Muscle layer of colon (tissue), 2 donors: ENCODE measurements around the gene KRTAP4-5.
"Not testable (repeated sequence)": the region's sequence is repeated elsewhere in the genome, so short reads cannot be mapped to it uniquely, and the experiment has no call there.

Experiments
- H3K27ac ChIP-seq: one replicate; pipeline ENCODE4 v1.7.0; 2013; ENCODE audit warnings: low read depth, mild to moderate bottlenecking, low read length, moderate library complexity
- H3K27me3 ChIP-seq, 2 donors: one replicate each; pipeline ENCODE4 v1.7.0; 2013; ENCODE audit warnings: low read length in 2 of 2, mild to moderate bottlenecking in 2 of 2; ENCODE audit not compliant: insufficient read depth in 2 of 2, control insufficient read depth in 1 of 2
- H3K36me3 ChIP-seq: one replicate; pipeline ENCODE4 v1.7.0; 2013; ENCODE audit warnings: mild to moderate bottlenecking, low read length; ENCODE audit not compliant: insufficient read depth
- H3K4me1 ChIP-seq: one replicate; pipeline ENCODE4 v1.7.0; 2013; ENCODE audit warnings: mild to moderate bottlenecking, low read length; ENCODE audit not compliant: insufficient read depth
- H3K4me3 ChIP-seq, 2 donors: one replicate each; pipeline ENCODE4 v1.7.0; 2013; ENCODE audit warnings: low read length in 2 of 2, low read depth in 1 of 2, mild to moderate bottlenecking in 1 of 2, moderate library complexity in 1 of 2
- H3K9ac ChIP-seq: one replicate; pipeline ENCODE4 v1.7.0; 2013; ENCODE audit warnings: low read length
- H3K9me3 ChIP-seq: one replicate; pipeline ENCODE4 v1.7.0; 2013; ENCODE audit warnings: mild to moderate bottlenecking, low read length
- donor health status: abdominal sarcoma.
- donor health status: Adenocarcinoma of cecum.

Gene KRTAP4-5

DNA sequence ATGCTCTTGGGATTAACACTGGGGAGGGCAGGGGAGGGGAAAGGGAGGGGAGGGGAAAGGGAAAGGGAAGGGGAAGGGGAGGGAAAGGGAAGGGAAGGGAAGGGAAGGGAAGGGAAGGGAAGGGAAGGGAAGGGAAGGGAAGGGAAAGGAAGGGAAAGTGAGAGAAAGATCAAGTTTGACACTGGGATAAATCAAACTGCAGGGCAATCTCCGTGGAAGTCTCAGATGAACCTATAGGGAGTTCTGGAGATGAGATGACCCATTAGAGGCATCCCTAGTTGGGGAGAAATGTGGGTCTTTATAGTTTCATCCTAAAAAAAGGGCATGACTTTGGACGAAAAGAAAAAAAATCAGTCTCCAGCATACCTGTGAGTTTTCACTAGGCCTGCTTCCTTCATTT lies 27.9 kb downstream of the KRTAP4-5 start:
- Histone ChIP-seq H3K9ac (no peak overlapping the region), H3K9me3 (no peaks in the 10 kb centered on the region), H3K27ac (no peak overlapping the region), H3K36me3 (no peaks in the 10 kb centered on the region), H3K4me1 (no peaks in the 10 kb centered on the region), H3K27me3 (no peaks in the 10 kb centered on the region), H3K4me3 (no peak overlapping the region)

DNA sequence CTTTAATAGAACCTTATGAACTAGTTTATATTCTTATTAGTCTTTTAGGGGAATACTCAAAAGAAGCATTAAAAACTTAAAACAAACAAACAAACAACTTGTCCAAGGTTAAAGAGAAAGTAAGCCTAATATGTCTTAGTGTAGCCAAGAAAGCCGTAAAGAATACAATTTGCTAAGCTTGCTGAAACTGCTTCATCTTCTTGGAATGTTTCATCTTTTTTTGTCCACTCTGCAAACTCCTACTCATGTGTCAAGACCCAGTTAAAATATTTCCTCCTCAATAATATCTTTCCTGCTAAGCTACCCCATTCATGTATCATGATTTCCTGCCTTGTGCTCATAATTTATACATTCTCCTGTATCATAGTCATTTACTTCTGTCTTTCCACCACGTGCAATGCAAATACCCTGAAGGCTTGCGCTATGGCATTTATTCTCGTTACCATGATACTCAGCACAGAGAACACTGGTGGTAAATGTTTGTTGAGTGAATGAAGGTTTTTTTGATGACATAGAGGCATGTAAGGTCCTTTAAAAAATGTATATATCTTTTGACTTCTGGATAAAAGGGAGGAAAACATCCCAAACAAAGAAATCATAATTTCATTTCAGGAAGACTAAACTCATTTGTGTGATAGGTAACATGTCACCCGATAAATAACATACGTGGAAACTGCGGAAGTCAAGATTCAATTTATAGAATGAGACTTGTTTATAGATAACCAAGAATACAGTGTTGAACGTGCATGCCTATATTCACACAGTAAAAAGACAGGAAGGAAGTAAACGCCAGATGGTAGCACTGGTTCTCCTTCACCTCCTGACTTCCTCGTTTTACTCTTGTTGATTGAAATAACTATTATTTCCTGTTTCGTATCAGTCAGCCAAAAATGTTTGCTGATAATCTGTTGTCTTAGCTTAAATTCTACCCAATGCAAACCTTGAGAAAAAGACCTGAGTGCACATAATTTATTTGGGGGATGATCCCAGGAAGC lies 29.6 kb downstream of the KRTAP4-5 start:
- not testable (repeated sequence) for H3K27ac ChIP-seq, H3K4me3 ChIP-seq, H3K36me3 ChIP-seq, H3K9ac ChIP-seq, H3K27me3 ChIP-seq, H3K9me3 ChIP-seq, H3K4me1 ChIP-seq

DNA sequence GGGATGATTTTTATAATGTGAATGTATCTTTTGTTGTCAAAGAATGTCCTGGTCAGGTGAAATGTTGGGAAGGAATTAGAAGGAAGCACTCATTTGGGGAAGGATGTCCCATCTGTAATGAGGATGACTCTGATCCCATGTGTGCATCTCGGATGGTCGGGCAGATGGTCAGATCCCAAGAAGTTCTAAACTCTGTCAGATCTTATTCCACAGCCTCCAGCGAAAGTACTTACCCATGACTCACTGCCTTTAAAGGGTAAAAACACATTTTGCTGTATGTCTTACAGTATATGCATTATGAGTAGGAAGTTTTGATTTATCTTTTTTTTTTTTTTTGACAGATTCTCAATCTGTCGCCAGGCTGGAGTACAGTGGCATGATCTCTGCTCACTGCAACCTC lies 30.9 kb downstream of the KRTAP4-5 start:
- no peaks in the 10 kb centered on the region for H3K27me3 ChIP-seq
- no peak overlapping the region for H3K4me3 ChIP-seq
- H3K9me3 ChIP-seq = no peaks in the 10 kb centered on the region

DNA sequence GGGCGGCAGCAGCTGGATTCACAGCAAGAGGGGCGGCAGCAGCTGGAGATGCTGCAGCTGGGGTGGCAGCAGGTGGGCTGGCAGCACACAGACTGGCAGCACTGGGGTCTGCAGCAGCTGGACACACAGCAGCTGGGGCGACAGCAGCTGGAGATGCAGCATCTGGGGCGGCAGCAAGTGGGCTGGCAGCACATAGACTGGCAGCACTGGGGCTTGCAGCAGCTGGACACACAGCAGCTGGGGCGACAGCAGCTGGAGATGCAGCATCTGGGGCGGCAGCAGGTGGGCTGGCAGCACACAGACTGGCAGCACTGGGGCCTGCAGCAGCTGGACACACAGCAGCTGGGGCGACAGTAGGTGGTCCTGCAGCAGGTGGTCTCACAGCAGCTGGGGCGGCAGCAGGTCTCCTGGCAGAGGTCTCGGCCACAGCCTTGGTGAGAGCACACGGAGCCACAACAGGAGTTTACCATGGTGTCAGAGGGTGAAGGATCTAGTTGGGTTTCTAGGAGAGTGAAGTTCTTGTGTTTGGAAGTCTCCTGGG lies 31.7 kb downstream of the KRTAP4-5 start, which contains the start of gene KRTAP4-11:
TSS of gene KRTAP4-11 (minus strand) at position 528 of the 541 bp plus-strand sequence. CDS start at position 470, 58 bp downstream.
- not testable (repeated sequence) for H3K36me3 ChIP-seq, H3K27ac ChIP-seq, H3K9me3 ChIP-seq, H3K4me1 ChIP-seq, H3K27me3 ChIP-seq, H3K9ac ChIP-seq, H3K4me3 ChIP-seq

More for the DNA sequence above, 30.9 kb downstream of the KRTAP4-5 start:
- Histone ChIP-seq H3K4me1 (no peaks in the 10 kb centered on the region), H3K9ac (no peak overlapping the region), H3K36me3 (no peaks in the 10 kb centered on the region), H3K27ac (no peak overlapping the region)

DNA sequence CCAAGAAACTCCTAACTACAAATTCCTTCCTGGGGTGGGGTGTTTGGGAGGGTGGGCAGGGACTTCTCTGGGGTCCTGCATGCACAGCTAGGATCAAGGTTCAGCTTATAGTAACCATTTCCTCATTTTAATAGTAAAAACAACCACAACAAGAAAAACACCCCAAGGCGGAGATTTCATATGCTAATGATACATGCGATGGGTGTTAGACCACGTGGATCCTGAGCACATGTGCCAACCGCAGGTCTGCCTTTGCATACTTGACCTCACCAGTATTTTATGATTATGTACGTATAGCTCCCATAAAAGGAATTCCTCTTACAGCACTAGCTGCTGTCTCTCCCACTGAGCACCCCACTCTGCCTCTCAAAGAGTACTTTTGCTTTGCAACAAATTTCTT lies 33.3 kb downstream of the KRTAP4-5 start:
- H3K27ac ChIP-seq = no peak overlapping the region
- no peaks in the 10 kb centered on the region for H3K4me1 ChIP-seq
- no peaks in the 10 kb centered on the region for H3K36me3 ChIP-seq
- H3K9ac ChIP-seq = no peak overlapping the region
- no peak overlapping the region for H3K4me3 ChIP-seq
- H3K9me3 ChIP-seq = no peaks in the 10 kb centered on the region
- no peaks in the 10 kb centered on the region for H3K27me3 ChIP-seq

DNA sequence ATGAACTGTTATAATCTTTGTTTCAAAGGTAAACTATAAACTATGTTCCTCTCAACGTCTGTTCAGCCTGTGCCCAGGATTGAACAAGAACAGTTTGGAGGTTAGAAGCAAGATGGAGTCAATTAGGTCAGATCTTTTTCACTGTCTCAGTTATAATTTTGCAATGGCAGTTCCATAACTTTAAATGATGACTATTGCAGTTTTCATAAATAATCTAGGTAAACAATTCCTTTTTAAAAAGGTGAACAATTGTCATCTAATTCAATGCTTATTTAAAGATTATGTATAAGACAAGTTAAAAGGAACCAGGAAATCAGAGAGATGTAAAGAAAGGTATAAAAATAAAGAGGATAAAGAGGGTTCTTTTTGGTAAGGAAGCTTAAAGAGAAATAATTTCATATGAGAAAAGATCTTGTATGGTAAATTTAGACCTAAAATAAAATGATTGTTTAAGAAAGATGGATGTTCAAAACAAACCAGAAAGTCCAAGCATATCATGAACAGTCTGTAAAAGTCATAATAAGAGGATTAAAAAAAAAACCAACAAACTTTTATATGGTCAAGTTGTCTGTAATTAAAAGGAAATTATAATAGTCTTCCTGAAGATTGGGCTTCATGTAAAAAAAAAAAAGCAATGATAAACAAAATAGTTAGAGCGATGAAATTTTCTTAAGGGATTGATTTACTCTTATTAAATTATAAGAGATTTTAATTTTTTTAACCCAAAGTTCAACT lies 38.3 kb downstream of the KRTAP4-5 start:
- H3K36me3 ChIP-seq = no peaks in the 10 kb centered on the region
- no peak overlapping the region for H3K4me3 ChIP-seq
- no peaks in the 10 kb centered on the region for H3K27me3 ChIP-seq
- H3K9ac ChIP-seq = no peak overlapping the region
- no peaks in the 10 kb centered on the region for H3K4me1 ChIP-seq
- no peaks in the 10 kb centered on the region for H3K9me3 ChIP-seq
- H3K27ac ChIP-seq = no peak overlapping the region

DNA sequence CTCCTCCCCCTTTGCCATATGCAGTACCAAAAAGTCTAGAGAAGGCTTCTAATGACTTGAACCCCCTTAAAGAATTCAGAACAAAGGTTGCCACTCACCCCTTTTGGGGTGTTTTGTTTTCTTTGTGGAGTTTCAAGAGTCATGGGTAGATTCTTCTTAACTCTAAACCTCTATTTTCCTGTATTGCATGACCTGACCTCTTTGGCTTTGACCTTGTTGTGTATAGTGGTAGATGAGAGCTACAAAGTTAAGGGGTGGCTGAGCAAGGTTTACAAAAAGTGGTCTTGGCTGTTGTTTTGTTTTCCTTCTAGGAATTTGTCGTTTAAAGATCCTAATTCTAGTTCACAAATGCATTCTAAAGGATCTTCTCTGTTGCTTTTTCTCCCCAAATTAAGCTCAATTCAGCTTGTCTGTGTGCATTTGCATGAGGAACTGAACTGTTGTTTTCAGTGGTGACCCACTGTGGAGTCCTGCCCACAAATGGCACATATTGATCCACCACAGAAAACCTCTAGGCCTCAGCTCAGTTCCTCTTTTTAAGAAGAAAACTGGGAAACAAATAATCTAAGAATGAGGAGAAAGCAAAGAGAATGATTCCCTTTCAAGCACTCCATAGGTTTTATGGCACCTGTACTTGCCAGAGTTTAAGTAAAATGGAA lies 40.8 kb downstream of the KRTAP4-5 start:
- not testable (repeated sequence) for H3K4me1 ChIP-seq, H3K27me3 ChIP-seq, H3K9ac ChIP-seq, H3K36me3 ChIP-seq, H3K9me3 ChIP-seq, H3K27ac ChIP-seq, H3K4me3 ChIP-seq

DNA sequence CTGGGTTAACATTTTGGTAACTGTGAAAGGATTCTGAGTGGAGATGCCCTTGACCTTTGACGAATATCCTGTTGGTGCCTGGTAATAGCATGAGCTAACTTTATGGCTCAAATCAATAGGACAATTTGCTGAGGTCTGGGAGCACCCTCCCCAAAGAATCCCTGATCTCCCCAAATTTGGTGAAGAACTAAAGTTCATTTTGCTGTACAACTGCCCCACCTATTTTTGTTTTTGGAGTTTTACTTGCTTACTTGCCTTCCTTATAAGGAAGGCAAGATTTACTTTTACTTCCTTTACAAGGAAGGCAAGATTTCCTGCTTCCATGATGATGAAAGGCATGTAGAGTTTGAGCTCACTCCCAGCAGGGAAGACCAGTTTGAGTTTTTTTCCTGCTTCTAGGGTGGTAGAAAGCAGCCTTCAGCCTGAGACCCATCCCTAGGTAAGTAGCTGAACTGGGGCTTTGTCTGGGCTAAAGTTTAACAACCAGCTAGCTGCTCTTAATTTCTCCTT lies 41.6 kb downstream of the KRTAP4-5 start:
- no peaks in the 10 kb centered on the region for H3K27me3 ChIP-seq
- H3K9ac ChIP-seq = no peak overlapping the region
- no peaks in the 10 kb centered on the region for H3K4me1 ChIP-seq
- H3K9me3 ChIP-seq = no peaks in the 10 kb centered on the region
- H3K27ac ChIP-seq = no peak overlapping the region
- no peaks in the 10 kb centered on the region for H3K36me3 ChIP-seq
- no peak overlapping the region for H3K4me3 ChIP-seq

DNA sequence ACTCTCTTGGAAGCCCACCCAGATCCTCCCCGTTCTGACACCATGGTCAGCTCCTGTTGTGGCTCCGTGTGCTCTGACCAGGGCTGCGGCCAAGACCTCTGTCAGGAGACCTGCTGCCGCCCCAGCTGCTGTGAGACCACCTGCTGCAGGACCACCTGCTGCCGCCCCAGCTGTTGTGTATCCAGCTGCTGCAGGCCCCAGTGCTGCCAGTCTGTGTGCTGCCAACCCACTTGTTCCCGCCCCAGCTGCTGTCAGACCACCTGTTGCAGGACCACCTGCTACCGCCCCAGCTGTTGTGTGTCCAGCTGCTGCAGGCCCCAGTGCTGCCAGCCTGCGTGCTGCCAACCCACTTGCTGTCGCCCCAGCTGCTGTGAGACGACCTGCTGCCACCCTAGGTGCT lies 44.3 kb downstream of the KRTAP4-5 start, which contains the start of gene KRTAP4-9:
TSS of gene KRTAP4-9 (plus strand) at position 43 of the 400 bp plus-strand sequence. CDS start at position 43, 0 bp downstream.
- not testable (repeated sequence) for H3K9me3 ChIP-seq, H3K4me3 ChIP-seq, H3K9ac ChIP-seq, H3K4me1 ChIP-seq, H3K36me3 ChIP-seq, H3K27ac ChIP-seq, H3K27me3 ChIP-seq

DNA sequence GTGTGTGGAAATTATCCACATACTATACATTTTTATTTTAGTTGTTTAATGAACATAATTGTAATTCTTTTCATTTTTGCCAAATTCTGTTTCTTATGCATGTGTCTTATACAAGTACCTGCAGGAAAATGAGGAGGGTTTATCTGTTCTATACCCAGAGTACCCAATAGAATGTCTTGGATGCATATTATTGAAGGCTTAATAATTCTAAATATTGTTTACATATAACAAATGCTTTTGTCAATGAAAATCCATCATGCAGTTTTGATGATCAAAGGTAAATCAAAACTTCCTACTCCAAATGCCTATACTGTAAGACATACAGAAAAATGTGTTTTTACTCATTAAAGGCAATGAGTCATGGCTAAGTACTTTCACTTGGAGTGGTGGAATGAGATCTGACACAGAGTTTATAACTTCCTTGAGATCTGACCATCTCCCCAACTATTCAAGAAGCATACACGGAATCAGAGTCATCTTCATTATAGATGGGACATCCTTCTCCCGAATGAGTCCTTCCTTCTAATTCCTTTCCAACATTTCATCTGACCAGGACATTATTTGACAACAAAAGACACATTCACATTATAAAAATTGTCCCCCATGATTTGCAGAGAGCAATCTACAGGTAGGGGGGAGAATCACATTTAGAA lies 45.1 kb downstream of the KRTAP4-5 start:
- H3K9me3 ChIP-seq, H3K27ac ChIP-seq, H3K9ac ChIP-seq, H3K27me3 ChIP-seq, H3K4me1 ChIP-seq, H3K36me3 ChIP-seq, H3K4me3 ChIP-seq: not testable (repeated sequence)
